ENCODE data around the gene TNIK. TPM values are rescaled to one million over a fixed set of nuclear protein-coding genes. Genes with fewer than 3 reads are reported as not detected.
A peak's percentile ranks its signal among the peaks of the same experiment; 100 is the strongest.

TNIK gene
- total RNA-seq, 4 donors from 2014 or later = 32.9 to 52.0 (median 40.2) TPM

GRCh38 chr3:171185959-171186358 is 274.2 kb downstream of the TNIK start:
- Histone ChIP-seq H3K27me3 (no peaks in the 10 kb centered on the region), H3K36me3 (no peaks in the 10 kb centered on the region), H3K4me1 (peaks cover 0 to 17% (median 4%) of the 10 kb centered on the region in 4 donors), H3K9me3 (no peaks in the 10 kb centered on the region), H3K27ac (no peak overlapping the region), H3K4me3 (no peak overlapping the region)
- in situ Hi-C loops (cut with MboI; ENCODE audit: low pct_ligation_motif_present in 1 of 4, low pct_unique_long_range_greater_than_20kb in 1 of 4, low sequenced_read_pairs in 3 of 4) (loop anchor here in 1 of 4 donors (10.0 kb wide), 1 partner anchor 379 kb away; no protein-coding TSS in a partner anchor), intact Hi-C loops (cut with DNase I; ENCODE audit: low total_unique reads) (loop anchor here (5.0 kb wide), 1 partner anchor 381 kb away; no protein-coding TSS in a partner anchor)
- no peak for TF ChIP-seq POLR2AphosphoS5 (IDR thresholded peaks at IDR 0.05)
- no peak for TF ChIP-seq POLR2A (IDR thresholded peaks at IDR 0.05)
- TF ChIP-seq EP300 (IDR thresholded peaks at IDR 0.05; ENCODE audit: low read depth) = no peak
- TF ChIP-seq CTCF (IDR thresholded peaks at IDR 0.05) = no peak
- WGBS, 2 donors (ENCODE audit: low coverage in 1 of 2) = 88% methylated on average over 1 of the region's 1 CpG; no CpG with 5 or more reads in 1 of the 2 donors
- no peak for DNase-seq

- intact Hi-C loops (cut with DNase I; ENCODE audit: low total_unique reads) = no loop called here
- Histone ChIP-seq H3K4me3 (no peak overlapping the region), H3K4me1 (peaks cover 0 to 17% (median 4%) of the 10 kb centered on the region in 4 donors), H3K9me3 (no peaks in the 10 kb centered on the region), H3K36me3 (no peaks in the 10 kb centered on the region), H3K27ac (no peak overlapping the region), H3K27me3 (no peaks in the 10 kb centered on the region)
- no peak for DNase-seq
- in situ Hi-C loops (cut with MboI; ENCODE audit: low pct_ligation_motif_present in 1 of 4, low pct_unique_long_range_greater_than_20kb in 1 of 4, low sequenced_read_pairs in 3 of 4) = loop anchor here in 1 of 4 donors (10.0 kb wide), 1 partner anchor 380 kb away; no protein-coding TSS in a partner anchor
- 76 to 81% methylated on average over 6 of the region's 6 CpGs for WGBS, 2 donors (ENCODE audit: low coverage in 1 of 2)
- TF ChIP-seq POLR2AphosphoS5 (IDR thresholded peaks at IDR 0.05) (no peak), CTCF (IDR thresholded peaks at IDR 0.05) (no peak), EP300 (IDR thresholded peaks at IDR 0.05; ENCODE audit: low read depth) (no peak), POLR2A (IDR thresholded peaks at IDR 0.05) (no peak)
Observed at GRCh38 chr3:171184372-171184771, 275.8 kb downstream of the TNIK start.

GRCh38 chr3:171183042-171183441 is 277.2 kb downstream of the TNIK start:
- no peak for DNase-seq
- in situ Hi-C loops (cut with MboI; ENCODE audit: low pct_ligation_motif_present in 1 of 4, low pct_unique_long_range_greater_than_20kb in 1 of 4, low sequenced_read_pairs in 3 of 4) (loop anchor here in 1 of 4 donors (10.0 kb wide), 1 partner anchor 382 kb away; no protein-coding TSS in a partner anchor), intact Hi-C loops (cut with DNase I; ENCODE audit: low total_unique reads) (no loop called here)
- TF ChIP-seq EP300 (IDR thresholded peaks at IDR 0.05; ENCODE audit: low read depth) (no peak), CTCF (IDR thresholded peaks at IDR 0.05) (peak in 3 of 5 experiments; percentile 26 to 28 (median 26)), POLR2A (IDR thresholded peaks at IDR 0.05) (no peak), POLR2AphosphoS5 (IDR thresholded peaks at IDR 0.05) (no peak)
- WGBS, 2 donors (ENCODE audit: low coverage in 1 of 2) = 70 to 71% methylated on average over 2 to 4 of the region's 4 CpGs
- no peaks in the 10 kb centered on the region for H3K36me3 ChIP-seq
- peaks cover 0 to 17% (median 4%) of the 10 kb centered on the region in 4 donors for H3K4me1 ChIP-seq
- no peak overlapping the region for H3K27ac ChIP-seq
- H3K9me3 ChIP-seq = no peaks in the 10 kb centered on the region
- no peak overlapping the region for H3K4me3 ChIP-seq
- H3K27me3 ChIP-seq = no peaks in the 10 kb centered on the region

- DNase-seq = no peak
- in situ Hi-C loops (cut with MboI; ENCODE audit: low pct_ligation_motif_present in 1 of 4, low pct_unique_long_range_greater_than_20kb in 1 of 4, low sequenced_read_pairs in 3 of 4) = loop anchor here in 1 of 4 donors (10.0 kb wide), 1 partner anchor 383 kb away; no protein-coding TSS in a partner anchor
- intact Hi-C loops (cut with DNase I; ENCODE audit: low total_unique reads) = no loop called here
Observed at GRCh38 chr3:171181907-171182690, 278.1 kb downstream of the TNIK start.

More at GRCh38 chr3:171181907-171182690, 278.1 kb downstream of the TNIK start:
- peaks cover 0 to 9% (median 6%) of the 10 kb centered on the region in 4 donors for H3K4me1 ChIP-seq
- 88 to 90% methylated on average over 3 to 4 of the region's 4 CpGs for WGBS, 2 donors (ENCODE audit: low coverage in 1 of 2)
- TF ChIP-seq EP300 (IDR thresholded peaks at IDR 0.05; ENCODE audit: low read depth) (no peak), CTCF (IDR thresholded peaks at IDR 0.05) (no peak)
- no peaks in the 10 kb centered on the region for H3K36me3 ChIP-seq
- H3K4me3 ChIP-seq = no peak overlapping the region
- no peaks in the 10 kb centered on the region for H3K27me3 ChIP-seq
- H3K9me3 ChIP-seq = no peaks in the 10 kb centered on the region
- H3K27ac ChIP-seq = no peak overlapping the region
